Cerebellar nuclear complex (tissue), 1 donor: Measurements from ENCODE around the gene MSH2.
"Not testable (repeated sequence)": the region's sequence is repeated elsewhere in the genome, so short reads cannot be mapped to it uniquely, and the experiment has no call there.

ENCODE experiments used
- DNase-seq, 2 experiments: peaks; one replicate each; lab custom pipeline; 2025; lab: John Stamatoyannopoulos, UW

Gene MSH2

DNA sequence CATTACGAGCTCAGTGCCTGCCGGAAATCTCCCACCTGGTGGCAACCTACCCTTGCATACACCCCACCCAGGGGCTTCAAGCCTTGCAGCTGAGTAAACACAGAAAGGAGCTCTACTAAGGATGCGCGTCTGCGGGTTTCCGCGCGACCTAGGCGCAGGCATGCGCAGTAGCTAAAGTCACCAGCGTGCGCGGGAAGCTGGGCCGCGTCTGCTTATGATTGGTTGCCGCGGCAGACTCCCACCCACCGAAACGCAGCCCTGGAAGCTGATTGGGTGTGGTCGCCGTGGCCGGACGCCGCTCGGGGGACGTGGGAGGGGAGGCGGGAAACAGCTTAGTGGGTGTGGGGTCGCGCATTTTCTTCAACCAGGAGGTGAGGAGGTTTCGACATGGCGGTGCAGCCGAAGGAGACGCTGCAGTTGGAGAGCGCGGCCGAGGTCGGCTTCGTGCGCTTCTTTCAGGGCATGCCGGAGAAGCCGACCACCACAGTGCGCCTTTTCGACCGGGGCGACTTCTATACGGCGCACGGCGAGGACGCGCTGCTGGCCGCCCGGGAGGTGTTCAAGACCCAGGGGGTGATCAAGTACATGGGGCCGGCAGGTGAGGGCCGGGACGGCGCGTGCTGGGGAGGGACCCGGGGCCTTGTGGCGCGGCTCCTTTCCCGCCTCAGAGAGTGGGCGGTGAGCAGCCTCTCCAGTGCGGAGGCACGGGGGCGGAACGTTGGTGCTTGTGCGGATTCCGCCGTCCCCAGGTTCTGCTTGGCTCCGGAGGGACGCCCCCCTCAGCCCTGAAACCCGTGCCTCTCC is at the start of gene MSH2:
Gene MSH2, plus strand, starts transcription at position 352 of the 804 bp plus-strand sequence. Its CDS starts 36 bp downstream, at position 388.
- peak; percentile 32 to 86 for DNase-seq

GRCh38 chr2:47354013-47354847 is 48.7 kb upstream of the MSH2 start:
- DNase-seq = no peak

- no peak for DNase-seq
These were observed 48.1 kb upstream of the MSH2 start for GRCh38 chr2:47354848-47355204.

DNA sequence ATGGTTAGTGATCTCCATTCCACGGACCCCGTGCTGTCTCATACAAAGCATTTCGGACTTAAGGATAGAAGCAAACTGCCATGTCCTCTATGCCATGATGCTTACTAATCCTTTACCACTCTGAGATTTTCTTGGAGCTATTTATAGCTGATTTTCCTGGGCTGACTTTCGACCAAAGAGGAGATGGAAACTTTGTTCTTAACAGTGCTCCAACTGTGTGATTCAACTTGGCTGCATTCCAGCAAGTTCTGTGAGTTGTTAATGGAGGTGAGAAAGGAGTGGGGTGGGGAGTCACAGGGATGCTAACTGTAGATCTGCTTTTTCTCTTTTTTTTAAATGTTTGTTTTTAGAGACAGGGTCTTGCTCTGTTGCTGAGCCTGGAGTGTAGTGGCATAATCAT is 45.5 kb upstream of the MSH2 start:
- no peak for DNase-seq

DNA sequence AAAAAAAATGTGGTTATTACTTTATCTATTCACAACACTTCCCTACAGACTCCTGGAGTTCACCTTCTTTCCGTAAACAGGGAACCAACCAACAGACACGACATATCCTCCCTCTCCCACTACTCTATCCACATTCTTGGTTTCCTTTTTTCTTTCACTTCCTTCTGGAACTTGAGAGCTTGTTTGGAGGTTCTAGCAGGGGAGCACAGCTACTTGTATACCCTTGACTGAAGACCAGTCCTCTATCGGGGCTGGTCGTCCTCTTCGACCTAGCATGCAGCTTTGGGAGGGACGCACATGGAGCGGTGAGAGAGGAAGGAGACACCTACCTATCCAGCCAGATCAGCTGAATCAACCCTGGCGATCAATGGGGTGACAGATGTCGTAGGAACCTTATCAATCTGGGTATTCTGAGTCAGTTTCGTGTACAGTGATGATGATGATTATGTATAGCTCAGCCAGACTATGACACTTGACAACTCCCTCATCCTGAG is 43.5 kb upstream of the MSH2 start:
- DNase-seq = no peak

DNA sequence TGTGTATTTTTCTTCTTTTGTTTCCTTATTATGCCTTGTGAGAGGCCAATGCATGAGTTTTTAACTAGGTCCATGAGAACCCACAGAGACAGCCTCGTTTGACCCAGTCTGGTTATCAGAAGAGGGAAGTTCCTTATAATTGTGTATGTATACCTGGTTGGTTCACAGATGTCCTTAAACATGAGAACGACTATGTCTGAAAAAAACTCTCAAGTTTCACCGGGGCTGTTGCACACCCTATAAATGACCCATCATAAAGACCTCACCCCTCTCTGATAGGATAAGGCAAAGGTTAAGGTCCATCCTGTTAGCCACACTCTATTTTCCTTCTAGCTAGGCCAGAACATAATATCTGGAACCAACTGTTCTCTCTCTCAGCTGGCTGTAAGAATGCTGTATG is 42.7 kb upstream of the MSH2 start:
- no peak for DNase-seq

DNA sequence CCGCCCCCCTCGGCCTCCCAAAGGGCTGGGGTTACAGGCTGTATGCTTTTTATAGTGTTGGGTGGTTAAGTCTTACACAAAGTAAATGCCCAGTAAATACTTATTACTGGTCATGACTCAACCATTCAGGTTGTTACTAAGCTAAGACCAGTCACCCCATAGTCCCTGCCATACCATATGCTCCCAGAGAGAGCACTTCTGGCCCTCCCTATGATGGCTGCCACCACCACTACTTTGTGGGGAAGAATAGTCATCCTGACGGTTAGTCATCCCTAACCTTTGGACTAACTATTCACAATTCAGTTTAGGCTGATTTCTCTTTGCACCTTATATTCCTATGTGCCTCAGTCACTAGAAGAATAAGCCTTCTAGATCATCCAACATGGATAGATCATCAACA is 42.0 kb upstream of the MSH2 start:
- no peak for DNase-seq

DNA sequence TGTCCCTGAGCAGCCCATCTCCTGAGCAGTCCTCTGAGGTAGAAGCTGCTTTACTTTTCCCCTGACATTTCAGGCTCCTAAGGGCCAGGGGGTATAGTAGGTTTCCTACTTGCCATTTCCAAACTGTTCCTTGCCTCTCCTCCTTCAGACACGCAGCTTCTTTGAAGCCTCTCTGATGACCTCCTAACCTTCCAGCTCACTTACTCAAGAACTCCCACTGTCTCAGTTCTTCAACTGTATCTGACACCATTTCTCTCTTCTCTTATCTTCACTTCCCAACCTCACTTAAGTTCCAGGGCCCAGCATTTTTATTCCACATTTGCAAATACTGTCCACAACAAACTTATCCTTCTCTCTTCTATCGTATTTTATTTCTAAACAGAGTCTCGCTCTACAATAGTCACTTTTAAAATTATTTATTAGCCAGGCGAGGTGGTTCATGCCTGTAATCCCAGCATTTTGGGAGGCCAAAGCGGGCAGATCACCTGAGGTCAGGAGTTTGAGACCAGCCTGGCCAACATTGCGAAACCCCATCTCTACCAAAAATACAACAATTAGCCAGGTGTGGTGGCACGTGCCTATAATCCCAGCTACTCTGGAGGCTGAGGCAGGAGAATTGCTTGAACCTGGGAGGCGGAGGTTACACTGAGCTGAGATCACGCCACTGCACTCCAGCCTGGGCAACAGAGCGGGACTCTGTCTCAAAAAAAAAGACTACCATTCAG is 41.3 kb upstream of the MSH2 start:
- DNase-seq = not testable (repeated sequence)

- no peak for DNase-seq
These were observed 29.2 kb upstream of the MSH2 start for GRCh38 chr2:47373747-47374146.

- no peak for DNase-seq
These were observed 27.6 kb upstream of the MSH2 start for GRCh38 chr2:47375307-47375706.

DNA sequence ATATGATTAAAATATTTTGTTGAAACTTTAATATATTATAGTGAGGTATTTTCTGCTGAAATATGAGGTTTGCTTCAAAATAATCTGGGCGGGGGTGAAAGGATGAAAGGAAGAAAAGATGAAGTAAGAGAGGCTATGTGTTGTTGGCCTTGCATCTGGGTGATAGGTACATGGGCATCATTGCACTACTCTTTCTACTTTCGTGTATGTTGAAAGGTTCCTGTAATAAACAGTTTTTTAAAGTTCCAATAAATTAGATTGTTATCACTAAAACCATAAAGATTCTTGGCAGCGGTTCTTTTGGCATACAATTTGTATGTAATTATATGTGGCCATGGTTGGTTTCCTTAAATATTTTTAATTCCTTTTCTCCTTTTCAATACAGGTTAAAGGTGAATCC is 23.6 kb upstream of the MSH2 start:
- no peak for DNase-seq

DNA sequence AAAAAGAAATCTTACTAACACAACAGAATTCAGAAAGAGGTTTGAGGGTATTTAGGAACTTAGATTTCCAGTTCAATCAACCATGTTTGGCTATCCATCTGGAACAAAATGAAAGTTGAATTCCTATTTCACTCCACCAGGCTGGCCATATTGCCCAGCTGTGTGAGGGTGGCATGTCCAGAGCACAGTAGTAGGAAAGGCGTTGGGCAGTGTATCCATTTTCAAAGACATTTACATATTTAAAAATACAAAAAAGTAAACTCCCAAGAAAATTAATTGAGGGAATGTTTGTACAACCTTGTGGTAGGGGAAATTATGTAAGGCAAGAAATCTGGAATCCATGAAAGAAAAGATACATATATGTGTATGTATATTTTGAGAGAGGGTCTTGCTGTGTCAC is 21.5 kb upstream of the MSH2 start:
- DNase-seq = no peak

DNA sequence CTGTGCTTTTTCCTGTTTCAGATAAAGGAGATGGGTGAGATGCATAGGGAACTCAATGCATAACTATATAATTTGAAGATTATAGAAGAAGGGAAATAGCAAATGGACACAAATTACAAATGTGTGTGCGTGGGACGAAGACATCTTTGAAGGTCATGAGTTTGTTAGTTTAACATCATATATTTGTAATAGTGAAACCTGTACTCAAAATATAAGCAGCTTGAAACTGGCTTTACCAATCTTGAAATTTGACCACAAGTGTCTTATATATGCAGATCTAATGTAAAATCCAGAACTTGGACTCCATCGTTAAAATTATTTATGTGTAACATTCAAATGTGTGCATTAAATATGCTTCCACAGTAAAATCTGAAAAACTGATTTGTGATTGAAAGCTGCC is 16.4 kb upstream of the MSH2 start:
- DNase-seq = no peak

DNA sequence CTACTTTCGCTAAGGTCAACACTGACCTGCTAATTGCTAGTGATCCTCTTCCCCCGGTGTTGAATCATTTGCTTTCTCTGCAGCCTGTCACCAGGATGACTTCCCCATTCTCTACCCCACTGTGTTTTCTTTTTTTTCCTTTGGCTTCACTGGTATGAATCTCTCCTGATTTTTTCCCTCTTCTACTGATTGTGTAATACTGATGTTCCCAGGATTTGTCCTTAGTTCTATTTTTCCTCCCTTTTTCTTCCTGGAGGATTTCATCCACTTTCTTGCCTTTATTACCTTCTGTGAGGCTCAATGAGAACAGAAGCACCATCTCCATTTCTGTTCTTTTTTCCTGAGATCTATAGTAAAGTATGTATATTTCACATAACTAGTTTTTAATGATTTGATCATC is 14.1 kb upstream of the MSH2 start:
- no peak for DNase-seq

DNA sequence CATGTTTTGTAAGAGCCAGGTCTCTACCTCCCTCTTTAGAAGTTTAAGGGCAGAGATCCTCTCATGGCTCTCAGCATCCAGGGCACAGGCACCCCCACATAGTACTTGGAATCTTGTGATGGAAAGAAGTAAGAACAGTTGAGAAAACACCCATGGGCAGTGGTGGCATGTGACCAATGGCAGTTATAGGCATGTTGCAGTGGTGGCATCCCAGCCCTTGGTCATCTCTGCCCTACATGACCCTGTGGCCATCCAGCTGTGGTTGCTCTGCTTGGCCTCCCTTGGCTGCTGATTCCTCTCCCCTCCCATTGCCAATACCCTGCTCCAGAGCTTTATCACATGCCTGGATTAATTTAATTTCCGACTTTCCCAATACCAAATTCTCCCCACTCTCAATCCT is 13.3 kb upstream of the MSH2 start:
- DNase-seq = no peak

DNA sequence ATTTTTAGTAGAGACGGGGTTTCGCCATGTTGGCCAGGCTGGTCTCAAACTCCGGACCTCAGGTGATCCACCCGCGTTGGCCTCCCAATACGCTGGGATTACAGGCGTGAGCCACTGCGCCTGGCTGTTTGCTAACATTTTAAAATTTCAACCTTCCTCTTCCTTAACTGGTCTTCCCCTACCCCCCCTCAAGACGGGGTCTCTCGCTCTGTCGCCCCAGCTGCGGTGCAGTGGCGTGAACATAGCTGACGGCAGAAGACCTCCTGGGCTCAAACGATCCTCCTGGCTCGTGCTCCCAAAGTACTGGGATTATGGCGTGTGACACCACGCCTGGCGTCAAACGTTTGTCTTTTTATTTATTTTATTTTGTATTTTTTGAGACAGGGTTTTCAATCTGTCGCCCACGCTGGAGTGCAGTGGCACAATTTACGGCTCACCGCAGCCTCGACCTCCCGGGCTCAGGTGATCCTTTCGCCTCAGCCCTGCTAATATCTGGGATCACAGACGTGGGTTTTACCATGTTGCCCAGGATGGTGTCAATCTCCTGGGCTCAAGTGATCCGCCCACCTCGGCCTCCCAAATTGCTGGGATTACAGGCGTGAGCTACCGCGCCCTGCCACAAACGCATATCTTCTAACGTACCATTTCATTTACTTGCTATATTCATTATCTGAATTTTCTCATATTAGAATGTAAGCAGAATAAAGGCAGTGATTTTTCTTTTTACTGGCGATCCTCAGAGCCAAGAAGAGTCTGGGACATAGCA is 984 bp upstream of the MSH2 start:
- no peak for DNase-seq

DNA sequence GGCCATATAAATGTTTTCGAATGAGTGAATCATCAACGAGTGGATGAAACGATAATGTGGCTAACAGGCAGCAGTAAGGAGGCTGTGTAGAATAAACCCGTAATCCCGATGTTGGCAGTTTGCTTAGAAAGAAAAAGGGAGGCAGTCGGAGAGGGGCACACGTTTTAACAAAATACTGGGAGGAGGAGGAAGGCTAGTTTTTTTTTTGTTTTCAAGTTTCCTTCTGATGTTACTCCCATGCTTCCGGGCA is 476 bp upstream of the MSH2 start:
- DNase-seq = no peak

- no peak for DNase-seq
These were observed 745 bp downstream of the MSH2 start for GRCh38 chr2:47403609-47404193.

DNA sequence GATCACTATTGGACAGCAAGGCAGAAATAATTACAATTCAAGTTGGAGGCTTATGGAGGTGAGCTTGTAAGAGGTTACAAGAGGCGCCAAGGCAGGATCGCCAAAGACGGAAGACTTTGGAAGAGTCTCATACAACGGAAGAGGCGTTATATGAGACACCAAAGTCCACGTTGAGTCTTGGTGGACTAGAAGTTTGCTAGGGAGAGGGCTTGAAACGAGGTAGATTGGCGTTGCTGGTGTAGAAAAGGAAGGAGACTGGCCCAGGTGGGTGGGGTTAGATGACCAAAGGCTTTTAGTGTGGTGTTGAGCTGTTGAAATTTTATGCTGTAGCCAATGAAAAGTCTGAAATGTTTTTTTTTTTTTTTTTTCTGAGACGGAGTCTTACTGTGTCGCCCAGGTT is 1.4 kb downstream of the MSH2 start:
- DNase-seq = no peak

- no peak for DNase-seq
These were observed 2.8 kb downstream of the MSH2 start for GRCh38 chr2:47405757-47406156.

- DNase-seq = not testable (repeated sequence)
These were observed 3.8 kb downstream of the MSH2 start for GRCh38 chr2:47406649-47407330.
